ENCODE data around the gene GSS. TPM values are rescaled to one million over a fixed set of nuclear protein-coding genes. Genes with fewer than 3 reads are reported as not detected.

GSS gene
- total RNA-seq = 17.2 TPM
- long read RNA-seq, transcript GSS-201 (13 exons, 1,919 nt) = major isoform, 22 of 35 reads
- long read RNA-seq, partial matches to known transcripts = 6 of 35 reads
- long read RNA-seq, other reads (novel, unspliced or antisense) = 7 of 35 reads

- intact Hi-C loops (cut with micrococcal nuclease) = no loop called here
- TF ChIP-seq, protein P1, sequence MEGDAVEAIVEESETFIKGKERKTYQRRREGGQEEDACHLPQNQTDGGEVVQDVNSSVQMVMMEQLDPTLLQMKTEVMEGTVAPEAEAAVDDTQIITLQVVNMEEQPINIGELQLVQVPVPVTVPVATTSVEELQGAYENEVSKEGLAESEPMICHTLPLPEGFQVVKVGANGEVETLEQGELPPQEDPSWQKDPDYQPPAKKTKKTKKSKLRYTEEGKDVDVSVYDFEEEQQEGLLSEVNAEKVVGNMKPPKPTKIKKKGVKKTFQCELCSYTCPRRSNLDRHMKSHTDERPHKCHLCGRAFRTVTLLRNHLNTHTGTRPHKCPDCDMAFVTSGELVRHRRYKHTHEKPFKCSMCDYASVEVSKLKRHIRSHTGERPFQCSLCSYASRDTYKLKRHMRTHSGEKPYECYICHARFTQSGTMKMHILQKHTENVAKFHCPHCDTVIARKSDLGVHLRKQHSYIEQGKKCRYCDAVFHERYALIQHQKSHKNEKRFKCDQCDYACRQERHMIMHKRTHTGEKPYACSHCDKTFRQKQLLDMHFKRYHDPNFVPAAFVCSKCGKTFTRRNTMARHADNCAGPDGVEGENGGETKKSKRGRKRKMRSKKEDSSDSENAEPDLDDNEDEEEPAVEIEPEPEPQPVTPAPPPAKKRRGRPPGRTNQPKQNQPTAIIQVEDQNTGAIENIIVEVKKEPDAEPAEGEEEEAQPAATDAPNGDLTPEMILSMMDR (IDR thresholded peaks at IDR 0.05; ENCODE audit: borderline replicate concordance) = peak; percentile 64
- no peaks in the 10 kb centered on the region for H3K27me3 ChIP-seq (ENCODE audit: low read depth)
- peaks cover 44% of the 10 kb centered on the region for H3K4me1 ChIP-seq
- H3K27ac ChIP-seq (replicated peaks) = peak within 1 kb of the TSS; percentile 97
- H3K9me3 ChIP-seq (replicated peaks) = no peaks in the 10 kb centered on the region
- H3K4me3 ChIP-seq = peak within 1 kb of the TSS; percentile 78
- H3K36me3 ChIP-seq = no peaks in the 10 kb centered on the region
- peak; percentile 99 for DNase-seq
Measured at GRCh38 chr20:34955231-34956040, at the start of gene GSS, which contains the start of gene MYH7B. Gene GSS, minus strand, starts transcription at chr20:34955806. Its CDS starts 3,954 bp downstream, at chr20:34951852. Gene MYH7B, plus strand, starts transcription at chr20:34955868. Its CDS starts 22,138 bp downstream, at chr20:34978006.

DNA sequence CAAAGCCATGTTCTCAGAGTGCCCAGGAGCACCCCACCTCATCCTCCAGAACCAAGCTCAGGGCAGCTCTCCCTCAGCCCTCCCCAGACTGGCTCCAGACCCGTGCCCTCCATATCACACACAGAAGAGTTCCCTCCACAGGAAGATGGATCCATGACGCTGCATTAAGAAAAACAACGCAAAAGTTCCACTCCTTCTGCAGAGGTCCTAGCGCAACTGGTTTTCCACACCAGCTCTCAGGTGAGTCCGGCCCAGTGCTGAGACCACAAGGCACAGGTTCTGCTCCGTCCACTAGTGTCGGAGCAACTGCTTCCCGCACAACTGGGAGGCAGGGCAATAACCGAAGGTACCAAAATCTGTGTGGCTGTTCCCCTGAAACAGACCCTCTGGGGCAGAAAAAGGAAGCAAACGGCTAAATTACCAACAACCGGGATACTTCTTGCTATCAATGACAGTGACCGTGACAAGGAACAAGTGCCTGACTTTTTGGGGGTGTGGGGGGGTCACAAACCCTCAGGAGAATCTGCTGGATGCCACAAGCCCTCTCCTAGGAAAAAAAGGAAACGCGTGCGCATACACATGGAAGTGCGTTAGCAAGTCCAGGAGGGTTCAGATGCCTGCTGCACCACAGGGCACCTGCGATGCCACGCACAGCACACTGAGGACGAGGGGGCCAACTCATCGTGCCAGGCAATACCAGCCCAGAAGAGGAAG lies 49.3 kb upstream of the GSS start:
- TF ChIP-seq, protein P1 (IDR thresholded peaks at IDR 0.05; ENCODE audit: borderline replicate concordance) = no peak
- Histone ChIP-seq H3K4me1 (peaks cover 36% of the 10 kb centered on the region), H3K9me3 (replicated peaks) (no peaks in the 10 kb centered on the region), H3K27ac (replicated peaks) (peak overlapping the region; percentile 9), H3K27me3 (ENCODE audit: low read depth) (no peaks in the 10 kb centered on the region), H3K4me3 (no peak overlapping the region), H3K36me3 (peaks cover 100% of the 10 kb centered on the region)
- intact Hi-C loops (cut with micrococcal nuclease) = no loop called here
- DNase-seq = no peak

DNA sequence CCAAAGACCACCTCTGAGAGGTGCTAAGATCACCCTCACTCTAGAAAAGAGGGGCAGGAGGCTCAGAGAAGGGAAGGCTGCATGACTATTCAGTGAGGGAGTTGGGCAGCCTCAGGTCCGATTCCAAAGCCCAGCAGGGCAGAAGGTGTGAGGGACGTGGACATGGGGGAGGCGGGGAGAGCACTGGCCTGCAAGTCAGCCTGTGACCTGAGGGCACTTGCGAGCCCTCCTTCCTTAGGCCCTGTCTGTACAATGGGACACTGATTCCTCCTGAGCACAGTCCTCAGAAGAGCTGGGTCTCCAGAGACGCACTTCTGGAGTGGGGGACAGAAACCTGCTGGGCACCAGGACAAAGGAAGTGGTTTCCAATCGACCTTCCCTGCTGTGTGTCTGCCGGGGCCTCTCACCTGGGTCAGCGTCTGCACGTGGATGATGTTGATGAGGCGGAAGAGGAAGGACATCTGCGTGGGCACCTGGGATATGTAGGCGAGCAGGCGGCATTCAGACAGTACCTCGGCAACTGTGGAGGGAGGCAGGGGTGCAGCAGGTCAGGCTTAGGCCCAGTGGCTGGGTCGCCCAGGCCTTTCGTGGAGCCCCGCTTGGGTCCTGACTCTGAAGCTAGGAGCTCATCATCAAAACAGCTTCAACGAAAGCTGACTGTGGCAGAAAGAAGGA lies 48.6 kb upstream of the GSS start:
- no peaks in the 10 kb centered on the region for H3K27me3 ChIP-seq (ENCODE audit: low read depth)
- peaks cover 38% of the 10 kb centered on the region for H3K4me1 ChIP-seq
- peak; percentile 10 for DNase-seq
- no peak overlapping the region for H3K4me3 ChIP-seq
- H3K27ac ChIP-seq (replicated peaks) = peak overlapping the region; percentile 62
- H3K36me3 ChIP-seq = peaks cover 100% of the 10 kb centered on the region
- intact Hi-C loops (cut with micrococcal nuclease) = no loop called here
- TF ChIP-seq, protein P1 (IDR thresholded peaks at IDR 0.05; ENCODE audit: borderline replicate concordance) = no peak
- H3K9me3 ChIP-seq (replicated peaks) = no peaks in the 10 kb centered on the region

DNA sequence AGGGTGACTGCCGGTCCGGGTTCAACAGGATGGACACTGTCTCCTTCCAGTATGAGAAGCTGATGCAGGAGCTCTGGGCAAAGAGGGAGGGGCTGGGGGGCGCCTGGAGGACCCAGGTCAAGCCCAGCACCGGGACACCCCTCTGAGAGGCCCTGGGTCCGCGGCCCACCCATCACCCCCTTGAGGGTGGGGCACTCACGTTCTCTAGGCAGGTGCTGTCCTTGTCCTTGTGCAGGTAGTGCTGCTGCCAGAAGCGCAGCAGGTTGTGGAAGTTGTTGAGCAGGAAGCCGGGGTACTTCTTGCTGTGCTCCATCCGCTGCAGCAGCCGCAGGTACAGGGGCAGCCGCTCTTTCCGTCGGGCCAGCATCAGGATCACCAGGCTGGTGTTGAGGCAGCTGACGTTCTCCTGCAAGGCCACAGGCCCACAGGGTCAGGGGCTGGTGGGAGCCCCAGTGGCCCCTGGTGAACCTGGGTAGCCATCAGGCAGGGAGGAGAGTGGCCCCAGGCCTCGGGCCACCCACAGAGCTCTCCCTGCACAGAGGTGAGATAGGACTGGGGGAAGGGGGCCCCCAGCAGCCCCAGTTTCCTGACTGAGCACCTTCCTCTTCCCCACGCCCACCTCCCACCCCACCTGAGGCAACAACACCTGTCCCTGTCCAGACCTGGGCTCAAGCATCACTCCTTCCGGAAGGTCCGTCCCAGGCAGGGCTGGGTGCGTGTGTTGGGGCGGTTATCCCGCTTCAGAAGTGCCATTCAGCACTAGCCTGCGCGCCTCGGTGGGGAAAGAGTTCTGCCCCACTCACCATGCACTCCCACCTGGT lies 47.8 kb upstream of the GSS start:
- Histone ChIP-seq H3K4me1 (peaks cover 33% of the 10 kb centered on the region), H3K27ac (replicated peaks) (peak overlapping the region; percentile 62), H3K4me3 (no peak overlapping the region), H3K36me3 (peaks cover 100% of the 10 kb centered on the region), H3K27me3 (ENCODE audit: low read depth) (no peaks in the 10 kb centered on the region), H3K9me3 (replicated peaks) (no peaks in the 10 kb centered on the region)
- DNase-seq = peak; percentile 17
- TF ChIP-seq, protein P1 (IDR thresholded peaks at IDR 0.05; ENCODE audit: borderline replicate concordance) = no peak
- intact Hi-C loops (cut with micrococcal nuclease) = no loop called here
